GM12878 (cell line): ENCODE results near the gene GUCA2B. TPM values are rescaled to one million over a fixed set of nuclear protein-coding genes. Genes with fewer than 3 reads are reported as not detected.

Experiments used
- ATAC-seq: fragments of 200-7000 bp; cut with Tn5 transposase; 3 replicates; pipeline ENCODE4 v1.9.1; 2020; ENCODE audit warnings: mild to moderate bottlenecking, moderate library complexity
- BruUV-seq: library from RNA; stranded (reverse); fragments of 400-500 nt; replicated peaks from 2 replicates; lab custom pipeline; 2021; lab: Mats Ljungman, UMichigan
- CTCF ChIA-PET: fragments of 300-600 bp; sonication (Branson Sonifier 250); formaldehyde crosslinking; extraction: SDS; loops from one replicate; lab custom pipeline; 2021; ENCODE audit warnings: inconsistent platforms; lab: Yijun Ruan, JAX
- POLR2A ChIA-PET: fragments of 350-600 bp; formaldehyde crosslinking; extraction: SDS; loops from one replicate; lab custom pipeline; 2021; ENCODE audit warnings: inconsistent platforms; lab: Charles Lee
- RAD21 ChIA-PET: fragments of 300-600 bp; sonication (Branson Sonifier 250); formaldehyde crosslinking; loops from one replicate; lab custom pipeline; 2023; ENCODE audit warnings: antibody characterized with exemption; ENCODE audit not compliant: unreplicated experiment; lab: Charles Lee
- SMC1A ChIA-PET: fragments of 300-600 bp; sonication (Branson Sonifier 250); formaldehyde crosslinking; loops from one replicate; lab custom pipeline; 2023; ENCODE audit not compliant: unreplicated experiment, uncharacterized antibody; lab: Charles Lee
- DNase-seq: peaks from one replicate; pipeline ENCODE4 v3.0.0-alpha.2; 2011; ENCODE audit warnings: low read depth, low spot score
- FAIRE-seq: peaks from 3 replicates; lab custom pipeline; 2011; peaks lifted over from hg19 to GRCh38; lab: Jason Lieb, UNC
- H2AFZ ChIP-seq: 2 replicates; pipeline ENCODE4 v1.6.0; 2011; ENCODE audit warnings: low read depth, low read length, control low read depth; ENCODE audit not compliant: control insufficient read depth
- H3K27ac ChIP-seq: 2 replicates; pipeline ENCODE4 v1.5.1; 2011; ENCODE audit warnings: control low read depth; ENCODE audit not compliant: control insufficient read depth, insufficient read depth
- H3K27me3 ChIP-seq, 2 experiments: replicated peaks in 1 of 2; 2 replicates each; pipeline versions ENCODE4 v1.6.0 to v1.6.1; 2011; ENCODE audit warnings: low read length in 1 of 2; ENCODE audit not compliant: control insufficient read depth in 2 of 2, insufficient read depth in 2 of 2
- H3K36me3 ChIP-seq, 2 experiments: 2 replicates each; pipeline ENCODE4 v1.5.1; 2011; ENCODE audit warnings: low read length in 1 of 2; ENCODE audit not compliant: control insufficient read depth in 2 of 2, insufficient read depth in 2 of 2
- H3K4me1 ChIP-seq: 2 replicates; pipeline ENCODE4 v1.6.1; 2011; ENCODE audit warnings: mild to moderate bottlenecking, low read length, moderate library complexity, mixed read lengths; ENCODE audit not compliant: control insufficient read depth, insufficient read depth
- H3K4me2 ChIP-seq: 2 replicates; pipeline ENCODE4 v1.6.0; 2011; ENCODE audit warnings: control low read depth; ENCODE audit not compliant: control insufficient read depth, insufficient read depth
- H3K4me3 ChIP-seq: fragments of 200-600 bp; sonication (generic); 2 replicates; pipeline ENCODE4 v1.5.1; 2016
- H3K79me2 ChIP-seq: 2 replicates; pipeline ENCODE4 v1.6.0; 2011; ENCODE audit warnings: low read length; ENCODE audit not compliant: control insufficient read depth, insufficient read depth
- H3K9ac ChIP-seq: 2 replicates; pipeline ENCODE4 v1.8.0; 2011; ENCODE audit warnings: low read length, control low read depth, mixed read lengths; ENCODE audit not compliant: control insufficient read depth, insufficient read depth
- H3K9me3 ChIP-seq: replicated peaks from 3 replicates; pipeline ENCODE4 v1.5.1; 2011; ENCODE audit warnings: mild to moderate bottlenecking, low read length; ENCODE audit not compliant: control insufficient read depth, insufficient read depth
- H4K20me1 ChIP-seq: 2 replicates; pipeline ENCODE4 v1.6.0; 2011; ENCODE audit not compliant: control insufficient read depth, insufficient read depth
- ATF7 ChIP-seq: fragments of 450-650 bp; IDR thresholded peaks from 2 replicates; pipeline ENCODE4 v1.6.1; 2016; ENCODE audit warnings: low read depth, mild to moderate bottlenecking
- BHLHE40 ChIP-seq, 2 experiments: fragments of 450-650 bp in 1 of 2; IDR thresholded peaks; 2 replicates each; pipeline ENCODE4 v1.6.1; 2011 to 2017; ENCODE audit warnings: low read depth in 2 of 2, borderline replicate concordance in 1 of 2, improper control_type of control experiment in 1 of 2, low read length in 1 of 2, mild to moderate bottlenecking in 1 of 2
- BRCA1 ChIP-seq: IDR thresholded peaks from 2 replicates; pipeline ENCODE4 v1.6.1; 2011; ENCODE audit warnings: low read depth, low read length, improper control_type of control experiment
- CREM ChIP-seq: IDR thresholded peaks from 2 replicates; pipeline ENCODE4 v1.6.1; 2014; ENCODE audit warnings: antibody characterized with exemption, low read depth
- EGR1 ChIP-seq, 2 experiments: IDR thresholded peaks; 1 replicate in 1 of 2; 2 replicates in 1 of 2; pipeline ENCODE4 v1.6.1; 2011 to 2012; ENCODE audit warnings: low read depth in 2 of 2, low read length in 2 of 2, borderline replicate concordance in 1 of 2, mild to moderate bottlenecking in 1 of 2, moderate library complexity in 1 of 2
- ESRRA ChIP-seq: IDR thresholded peaks from 2 replicates; pipeline ENCODE4 v1.6.1; 2012; ENCODE audit warnings: mild to moderate bottlenecking, low read length, improper control_type of control experiment
- EZH2 ChIP-seq: IDR thresholded peaks from 2 replicates; pipeline ENCODE4 v1.6.1; 2012; ENCODE audit warnings: low read depth, mild to moderate bottlenecking, control low read depth, inconsistent platforms, low read length, borderline replicate concordance; ENCODE audit not compliant: control insufficient read depth
- MXI1 ChIP-seq: fragments of 150-350 bp; IDR thresholded peaks from 2 replicates; pipeline ENCODE4 v1.6.1; 2011; ENCODE audit warnings: low read depth, mild to moderate bottlenecking, inconsistent platforms, low read length, improper control_type of control experiment
- RUNX3 ChIP-seq: IDR thresholded peaks from 2 replicates; pipeline ENCODE4 v1.6.1; 2012; ENCODE audit warnings: low read length, inconsistent platforms
- SREBF1 ChIP-seq: IDR thresholded peaks from 2 replicates; pipeline ENCODE4 v1.6.1; 2012; ENCODE audit warnings: mild to moderate bottlenecking, low read length
- SREBF2 ChIP-seq: IDR thresholded peaks from 2 replicates; pipeline ENCODE4 v1.6.1; 2012; ENCODE audit warnings: mild to moderate bottlenecking, low read length
- ZNF207 ChIP-seq: fragments of 450-650 bp; IDR thresholded peaks from 2 replicates; pipeline ENCODE4 v1.6.1; 2014; ENCODE audit warnings: antibody characterized with exemption, mild to moderate bottlenecking, borderline replicate concordance
- WGBS: methylation state at CpG from one replicate; pipeline ENCODE4 v1.1.6; 2016; ENCODE audit warnings: low lambda C conversion rate; ENCODE audit not compliant: insufficient replicate concordance, insufficient coverage; ENCODE audit errors: missing lambda C conversion rate; 5-methylcytosine and 5-hydroxymethylcytosine counted together
- in situ Hi-C: fragments of 300-500 bp; cut with MboI; formaldehyde crosslinking; loops from 9 replicates; pipeline ENCODE4 v1.14.3; 2018; ENCODE audit warnings: mixed read lengths
- intact Hi-C: fragments of 100-400 bp; cut with micrococcal nuclease; formaldehyde crosslinking; loops from one replicate; pipeline ENCODE4 v1.14.2; 2022; ENCODE audit not compliant: unreplicated experiment
- polyA plus RNA-seq, 11 experiments: library from polyadenylated mRNA; depleted of rRNA in 4 of 11; unstranded in 6 of 11; stranded (reverse) in 5 of 11; fragments of >200 nt; fragmentation: Nextera tagmentation in 4 of 11; fragmentation: Illumina TruSeq in 1 of 11; extraction: Ambion mirVana in 4 of 11; extraction: Trizol in 1 of 11; gene quantifications; 1 replicate in 1 of 11; 2 replicates in 10 of 11; pipeline versions ENCODE4 v1.2.1 to v1.2.3, GENCODE V29; 2011 to 2016; ENCODE audit warnings: inconsistent platforms in 2 of 11, missing spikeins in 2 of 11, low read depth in 1 of 11
- total RNA-seq, 4 experiments: library from RNA; depleted of rRNA in 3 of 4; stranded (reverse); fragments of >200 nt in 3 of 4; fragmentation: Illumina TruSeq in 1 of 4; extraction: Trizol in 1 of 4; gene quantifications; 2 replicates each; pipeline versions ENCODE4 v1.2.1 to v1.2.3, GENCODE V29; 2013 to 2021
- TF ChIP-seq, protein P1 (sequence below): fragments of 150-350 bp; IDR thresholded peaks from 2 replicates; pipeline ENCODE4 v1.6.1; 2016; ENCODE audit warnings: low read depth, low read length

Gene GUCA2B
- total and polyA plus RNA-seq, 10 of the 15 experiments (the other 5 are each of a cell fraction or from before 2014, with no cell fraction given), result not detected

DNA sequence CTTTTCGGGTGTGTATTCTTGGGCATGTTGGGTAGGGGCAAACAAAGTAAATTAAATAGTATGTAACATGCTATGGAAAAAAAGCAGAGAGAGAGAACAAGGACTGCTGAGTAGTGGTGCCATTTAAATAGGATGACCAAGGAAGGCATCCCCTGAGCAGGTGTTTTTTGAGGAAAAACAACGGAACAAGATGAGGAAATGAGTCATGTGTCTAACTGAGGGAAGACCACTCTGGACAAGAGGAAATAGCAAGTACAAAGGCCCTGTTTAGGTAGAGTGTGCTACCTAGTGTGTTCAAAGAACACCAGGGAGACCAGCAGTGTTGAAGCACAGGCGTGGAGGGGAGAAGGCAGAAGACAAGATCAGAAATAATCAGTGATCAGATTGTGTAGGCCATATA, 31.4 kb downstream of the GUCA2B start:
- Histone ChIP-seq H3K9me3 (no peaks in the 10 kb centered on the region), H2AFZ (no peak overlapping the region), H3K9ac (no peak overlapping the region), H4K20me1 (no peaks in the 10 kb centered on the region), H3K27ac (no peak overlapping the region)
- DNase-seq (no peak), FAIRE-seq (no peak)
- intact Hi-C loops (no loop called here), in situ Hi-C loops (no loop called here)
- SMC1A ChIA-PET, result interaction anchor here (0.6 kb wide), 1 partner anchor 341 kb away, joined by 3 read pairs; no protein-coding TSS in a partner anchor
- POLR2A ChIA-PET, result no interaction called here
- BruUV-seq, result no TSS peak
- TF ChIP-seq ZNF207 (no peak), ESRRA (no peak), CREM (no peak), EZH2 (no peak), SREBF2 (no peak), RUNX3 (no peak), BRCA1 (no peak), BHLHE40 (IDR thresholded peaks at IDR 0.05; ENCODE audit: borderline replicate concordance in 1 of 2, low read depth in 2 of 2, low read length in 1 of 2) (no peak), SREBF1 (no peak), ATF7 (no peak), MXI1 (no peak), EGR1 (IDR thresholded peaks at IDR 0.05; ENCODE audit: borderline replicate concordance in 1 of 2, low read depth in 2 of 2, low read length in 2 of 2) (no peak)
- TF ChIP-seq, protein P1, sequence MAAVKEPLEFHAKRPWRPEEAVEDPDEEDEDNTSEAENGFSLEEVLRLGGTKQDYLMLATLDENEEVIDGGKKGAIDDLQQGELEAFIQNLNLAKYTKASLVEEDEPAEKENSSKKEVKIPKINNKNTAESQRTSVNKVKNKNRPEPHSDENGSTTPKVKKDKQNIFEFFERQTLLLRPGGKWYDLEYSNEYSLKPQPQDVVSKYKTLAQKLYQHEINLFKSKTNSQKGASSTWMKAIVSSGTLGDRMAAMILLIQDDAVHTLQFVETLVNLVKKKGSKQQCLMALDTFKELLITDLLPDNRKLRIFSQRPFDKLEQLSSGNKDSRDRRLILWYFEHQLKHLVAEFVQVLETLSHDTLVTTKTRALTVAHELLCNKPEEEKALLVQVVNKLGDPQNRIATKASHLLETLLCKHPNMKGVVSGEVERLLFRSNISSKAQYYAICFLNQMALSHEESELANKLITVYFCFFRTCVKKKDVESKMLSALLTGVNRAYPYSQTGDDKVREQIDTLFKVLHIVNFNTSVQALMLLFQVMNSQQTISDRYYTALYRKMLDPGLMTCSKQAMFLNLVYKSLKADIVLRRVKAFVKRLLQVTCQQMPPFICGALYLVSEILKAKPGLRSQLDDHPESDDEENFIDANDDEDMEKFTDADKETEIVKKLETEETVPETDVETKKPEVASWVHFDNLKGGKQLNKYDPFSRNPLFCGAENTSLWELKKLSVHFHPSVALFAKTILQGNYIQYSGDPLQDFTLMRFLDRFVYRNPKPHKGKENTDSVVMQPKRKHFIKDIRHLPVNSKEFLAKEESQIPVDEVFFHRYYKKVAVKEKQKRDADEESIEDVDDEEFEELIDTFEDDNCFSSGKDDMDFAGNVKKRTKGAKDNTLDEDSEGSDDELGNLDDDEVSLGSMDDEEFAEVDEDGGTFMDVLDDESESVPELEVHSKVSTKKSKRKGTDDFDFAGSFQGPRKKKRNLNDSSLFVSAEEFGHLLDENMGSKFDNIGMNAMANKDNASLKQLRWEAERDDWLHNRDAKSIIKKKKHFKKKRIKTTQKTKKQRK, result no peak
- TF ChIP-seq, all 136 proteins: peak for 0
- Histone ChIP-seq H3K27me3 (no peaks in the 10 kb centered on the region), H3K4me2 (no peak overlapping the region), H3K4me3 (no peak overlapping the region), H3K4me1 (no peaks in the 10 kb centered on the region), H3K79me2 (no peaks in the 10 kb centered on the region), H3K36me3 (peaks cover 0 to 16% of the 10 kb centered on the region in 2 experiments)
- 65% methylated on average over 3 of the region's 3 CpGs for WGBS
- RAD21 ChIA-PET, result no interaction called here
- no peak for ATAC-seq
- CTCF ChIA-PET, result interaction anchor here (1.7 to 4.9 kb wide), 2 partner anchors 10 to 13 kb away, joined by 5 to 32 read pairs; no protein-coding TSS in a partner anchor
